WI38 (cell line): ENCODE results near the gene KAZALD1.

Source experiments
- H3K4me3 ChIP-seq: 2 replicates; pipeline ENCODE4 v1.5.1; 2011; ENCODE audit warnings: low read depth, mild to moderate bottlenecking, control low read depth, low read length
- CTCF ChIP-seq: IDR thresholded peaks from 2 replicates; pipeline ENCODE4 v1.5.1; 2012; ENCODE audit warnings: low read depth, mild to moderate bottlenecking, control low read depth, low read length

The KAZALD1 gene

GRCh38 chr10:101094121-101094879, 32.5 kb downstream of the KAZALD1 start:
- no peak overlapping the region for H3K4me3 ChIP-seq
- TF ChIP-seq CTCF = no peak

GRCh38 chr10:101095004-101095403, 33.2 kb downstream of the KAZALD1 start:
- no peak overlapping the region for H3K4me3 ChIP-seq
- no peak for TF ChIP-seq CTCF

GRCh38 chr10:101095550-101096213, 33.9 kb downstream of the KAZALD1 start:
- H3K4me3 ChIP-seq = no peak overlapping the region
- TF ChIP-seq CTCF = peak; percentile 91

- TF ChIP-seq CTCF = no peak
- H3K4me3 ChIP-seq = no peak overlapping the region
Measured at GRCh38 chr10:101096378-101096777, 34.6 kb downstream of the KAZALD1 start.

GRCh38 chr10:101097881-101098280, 36.1 kb downstream of the KAZALD1 start:
- no peak for TF ChIP-seq CTCF

GRCh38 chr10:101099901-101100300, 38.1 kb downstream of the KAZALD1 start:
- no peak overlapping the region for H3K4me3 ChIP-seq

More at GRCh38 chr10:101097881-101098280, 36.1 kb downstream of the KAZALD1 start:
- H3K4me3 ChIP-seq = no peak overlapping the region

More at GRCh38 chr10:101099901-101100300, 38.1 kb downstream of the KAZALD1 start:
- no peak for TF ChIP-seq CTCF
